HG02970 (cell line): ENCODE data around the gene FCHSD2.
A peak's percentile ranks its signal among the peaks of the same experiment; 100 is the strongest.
"Not testable (repeated sequence)": the region's sequence is repeated elsewhere in the genome, so short reads cannot be mapped to it uniquely, and the experiment has no call there.

Source experiments
- ATAC-seq: cut with Tn5 transposase; IDR thresholded peaks from one replicate; pipeline ENCODE4 v1.9.1; 2021; ENCODE audit warnings: mild to moderate bottlenecking, moderate library complexity, moderate number of reproducible peaks; ENCODE audit not compliant: unreplicated experiment, low FRiP score

Gene FCHSD2

DNA sequence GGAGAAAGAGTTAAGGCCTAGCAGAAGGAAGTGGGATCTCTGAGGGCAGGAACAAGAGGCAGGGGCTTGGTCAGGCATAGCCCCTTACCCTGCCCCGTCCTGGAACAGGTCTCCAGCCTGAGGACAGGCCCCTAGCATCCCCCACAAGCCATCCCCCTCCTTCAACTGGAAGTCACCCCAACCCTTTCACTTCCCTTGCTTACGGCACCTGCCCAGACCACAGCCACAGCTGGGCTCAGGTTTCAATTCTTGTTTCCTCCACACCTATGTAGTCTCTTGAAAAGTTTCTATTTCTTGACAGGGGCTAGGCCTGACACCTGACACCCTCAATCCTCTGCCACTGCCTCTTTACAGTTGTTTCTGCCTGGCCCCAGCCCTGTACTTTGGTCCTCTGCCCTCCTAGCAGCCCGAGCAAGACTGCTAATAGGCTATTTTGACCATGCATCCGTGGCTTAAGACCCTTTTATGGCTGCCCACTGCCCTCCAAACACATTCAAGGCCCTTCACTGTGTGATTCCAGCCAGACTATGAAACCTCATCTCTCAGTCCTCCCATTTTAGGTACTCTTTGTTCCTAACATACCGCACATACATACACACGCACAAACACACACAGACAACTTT is 10.9 kb upstream of the FCHSD2 start:
- ATAC-seq = peak; percentile 47

DNA sequence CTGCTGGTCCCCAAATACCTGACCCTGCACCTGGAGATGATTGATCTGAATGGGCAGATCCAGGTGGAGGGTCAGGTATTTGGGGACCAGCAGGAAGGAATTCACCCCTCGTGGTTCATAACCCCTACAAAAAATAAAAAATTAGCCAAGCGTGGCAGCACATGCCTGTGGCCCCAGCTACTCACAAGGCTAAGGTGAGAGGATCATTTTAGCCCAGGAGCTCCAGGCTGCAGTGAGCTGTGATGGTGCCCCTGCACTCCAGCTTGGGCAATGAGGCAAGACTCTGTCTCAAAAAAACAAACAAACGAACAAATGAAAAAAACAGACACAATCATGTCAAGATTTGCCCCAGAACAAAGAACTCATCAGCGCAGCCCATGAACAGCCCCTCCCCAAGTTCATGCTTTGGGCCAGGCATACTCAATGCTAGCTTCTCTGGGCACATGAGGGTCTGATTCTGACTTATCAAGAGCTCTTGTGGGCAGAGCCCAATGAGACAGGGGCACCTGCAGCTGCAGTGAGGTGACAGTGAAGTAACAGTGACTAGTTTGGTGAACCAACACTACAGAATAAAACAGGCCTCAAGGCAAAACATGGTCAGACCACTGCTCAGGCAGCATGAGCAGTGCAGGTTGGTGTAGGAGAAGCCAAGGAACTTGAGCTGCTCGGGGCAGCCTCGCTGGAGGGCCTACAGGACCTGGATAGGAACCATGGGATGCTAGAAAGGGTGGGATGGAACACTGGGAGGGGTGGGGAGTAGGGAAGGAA is 10.2 kb upstream of the FCHSD2 start:
- ATAC-seq = no peak

DNA sequence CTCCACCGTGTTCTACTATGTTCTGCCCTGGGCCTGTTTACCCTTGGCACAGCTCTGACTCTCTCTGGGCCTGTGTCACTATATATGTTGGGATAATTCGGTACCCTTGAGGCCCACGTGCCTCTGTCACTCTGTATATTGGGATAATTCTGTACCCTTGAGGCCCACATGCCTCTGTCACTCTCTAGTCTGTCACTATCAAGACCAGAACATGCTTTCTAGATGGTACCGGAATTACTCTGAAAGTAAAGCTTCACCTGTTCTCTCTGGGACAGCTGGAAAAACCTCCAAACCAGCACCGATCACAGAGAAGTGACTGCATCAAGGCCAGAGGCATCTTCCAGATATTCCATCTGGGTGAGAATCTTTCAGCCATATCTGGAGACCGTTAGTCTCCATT is 9.3 kb upstream of the FCHSD2 start:
- ATAC-seq = no peak

DNA sequence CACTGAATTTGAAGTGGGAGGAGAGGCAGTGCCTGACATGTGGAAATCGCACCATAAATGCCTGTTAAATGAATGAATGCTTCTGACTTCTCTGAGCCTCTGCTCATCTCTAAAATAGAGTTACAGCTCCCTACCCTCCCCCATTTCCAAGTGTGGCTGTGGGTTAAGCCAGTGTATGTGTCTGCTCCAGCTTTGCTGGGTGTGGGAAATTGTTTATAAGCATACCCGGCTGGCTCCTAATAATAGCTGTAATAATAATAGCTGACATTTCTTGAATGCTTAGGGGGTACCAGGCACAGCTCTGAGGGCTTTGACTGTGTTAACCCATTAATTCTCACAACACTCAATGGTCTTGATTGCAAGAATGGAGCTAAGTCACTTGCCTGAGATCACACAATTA is 7.0 kb upstream of the FCHSD2 start:
- no peak for ATAC-seq

DNA sequence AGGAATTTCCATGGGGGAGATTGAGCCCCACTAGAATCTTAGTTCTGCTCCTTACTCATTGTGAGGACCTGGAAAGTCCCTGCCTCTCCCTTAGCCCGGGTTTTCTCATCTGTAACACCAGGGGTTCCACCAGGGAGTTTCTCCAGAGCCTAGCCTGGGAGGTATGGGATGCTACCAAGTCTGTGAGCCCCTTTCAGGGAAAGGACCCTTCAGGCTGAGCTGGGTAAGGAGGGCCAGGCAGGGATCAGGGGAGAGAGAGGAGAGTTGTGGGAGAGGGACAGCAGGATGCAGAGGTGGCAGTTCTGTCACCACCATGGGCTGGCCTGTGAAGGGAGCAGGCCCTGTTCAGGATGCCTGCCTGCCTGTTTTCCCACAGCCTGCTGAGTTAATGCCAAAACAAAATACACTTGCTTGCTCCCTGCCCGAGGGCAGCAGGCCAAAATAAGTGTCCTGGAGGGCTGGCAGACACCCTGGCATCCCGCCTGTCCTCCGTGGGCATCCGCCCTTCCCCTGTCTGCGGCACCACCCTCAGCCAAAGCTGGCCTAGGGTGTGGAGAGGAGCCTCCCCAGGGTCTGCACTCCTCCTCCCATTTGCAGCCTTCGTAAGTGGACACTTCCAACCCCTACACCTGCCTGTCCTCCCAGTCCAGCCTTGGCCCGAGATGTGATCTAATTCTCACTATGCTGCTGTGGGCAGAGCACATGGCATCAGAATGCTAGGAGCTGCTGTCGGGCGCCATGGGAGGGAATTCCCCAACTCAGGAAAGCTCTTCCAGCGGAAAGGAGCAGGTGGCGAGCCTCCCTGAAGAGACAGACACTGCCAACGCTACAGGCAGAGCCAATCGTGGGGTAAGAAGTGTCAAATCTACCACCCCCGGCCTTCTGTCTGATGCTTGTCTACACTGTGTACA is 5.9 kb upstream of the FCHSD2 start:
- no peak for ATAC-seq

DNA sequence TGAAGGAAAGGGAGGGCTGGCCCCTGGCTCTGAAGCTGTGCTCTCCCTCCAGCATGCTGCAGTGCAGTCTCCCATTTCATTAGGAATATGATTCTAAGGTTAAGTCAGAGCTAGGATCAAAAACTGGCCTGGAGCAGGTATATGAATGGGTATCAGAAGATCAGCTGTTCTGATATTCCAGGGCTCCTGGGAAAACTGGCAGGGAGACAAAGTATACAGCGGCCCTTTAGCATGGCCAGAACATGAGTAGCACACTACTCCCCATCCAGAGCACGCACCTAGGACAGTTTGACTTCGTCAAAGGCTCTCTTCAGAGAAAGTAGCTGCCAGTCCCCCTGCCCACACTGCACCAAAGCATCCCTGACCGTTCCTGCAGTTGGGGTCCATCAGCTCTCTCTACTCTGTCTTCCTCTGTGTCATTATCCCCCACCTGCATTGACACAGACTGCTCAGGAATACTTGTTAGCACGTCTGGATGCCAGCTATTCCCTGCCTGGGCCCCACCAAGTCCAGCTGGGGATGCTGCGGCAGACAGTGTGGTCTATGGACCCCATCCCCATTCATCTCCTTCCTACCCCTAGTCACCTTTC is 4.0 kb upstream of the FCHSD2 start:
- no peak for ATAC-seq

DNA sequence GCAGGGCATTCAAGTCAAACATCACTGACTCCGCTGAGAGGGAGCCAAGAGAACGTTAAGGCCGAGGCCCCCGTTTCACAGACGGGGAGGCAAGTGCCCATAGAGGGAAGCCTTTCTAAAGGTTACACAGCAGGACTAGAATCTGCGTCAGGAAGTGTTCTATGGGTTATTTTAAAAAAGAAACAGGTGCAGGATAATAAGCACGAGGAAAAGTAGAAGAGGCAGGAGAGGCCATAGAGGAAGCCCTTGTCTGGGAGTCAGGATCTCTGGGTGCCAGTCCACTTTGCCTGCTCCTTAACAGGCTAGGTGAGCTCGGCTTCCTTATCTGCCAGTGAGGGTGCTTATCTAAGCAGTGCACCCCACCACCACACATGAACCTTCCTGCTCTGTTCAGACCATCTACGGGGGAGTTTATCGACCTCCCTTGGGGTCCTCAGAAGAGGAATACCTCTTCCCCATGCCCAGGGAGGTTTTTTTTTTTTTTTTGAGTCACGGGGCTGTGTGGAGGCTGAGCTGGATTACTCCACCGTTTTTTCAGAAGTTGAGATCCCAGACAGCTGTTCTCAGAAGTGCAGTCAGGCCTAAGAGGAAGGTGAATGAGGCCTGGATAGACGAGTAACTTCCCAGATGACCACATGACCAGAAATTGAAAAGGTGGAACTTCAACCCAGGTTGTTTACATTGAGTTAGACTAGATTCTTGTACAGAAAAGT is 1.2 kb upstream of the FCHSD2 start:
- ATAC-seq = no peak

DNA sequence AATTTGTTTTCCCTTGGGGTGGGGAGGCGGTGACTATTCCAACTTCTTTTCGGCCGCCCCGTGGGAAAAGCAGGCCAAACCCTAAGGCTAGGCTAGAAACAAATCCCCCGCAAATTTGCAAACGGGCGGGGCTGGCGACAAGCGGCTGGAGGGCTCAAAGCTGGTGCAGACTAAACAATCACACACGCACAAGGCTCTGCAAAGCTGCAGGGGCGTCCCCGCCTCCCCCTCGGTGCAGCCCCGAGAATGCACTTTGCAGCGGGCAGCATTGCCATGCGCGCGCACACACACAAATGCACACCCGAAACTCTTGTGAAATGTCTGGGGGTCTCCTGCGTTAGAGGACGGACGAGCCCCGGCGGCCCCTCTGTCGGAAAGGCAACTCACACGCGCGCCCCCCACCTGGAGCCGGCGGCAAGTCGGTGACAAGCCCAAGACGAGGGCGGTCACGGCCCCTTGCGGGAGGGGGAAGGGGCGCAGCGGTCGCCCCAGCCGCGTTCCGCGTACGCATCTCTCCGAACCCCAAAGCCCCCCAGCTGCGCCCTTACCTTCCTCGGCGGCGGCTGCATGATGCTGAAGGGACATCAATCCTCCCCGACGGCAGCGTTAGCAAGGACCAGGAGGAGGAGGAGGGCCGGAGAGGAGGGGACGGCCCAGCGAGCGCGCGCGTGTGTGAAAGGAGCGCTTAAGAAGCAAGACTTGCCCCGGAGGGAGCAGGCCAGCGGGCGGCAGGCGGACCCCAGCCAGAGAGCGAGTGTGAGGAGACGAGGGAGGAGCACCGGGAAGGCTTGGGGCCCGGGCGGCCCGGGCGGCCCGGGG is 600 bp downstream of the FCHSD2 start:
- ATAC-seq = peak; percentile 5

DNA sequence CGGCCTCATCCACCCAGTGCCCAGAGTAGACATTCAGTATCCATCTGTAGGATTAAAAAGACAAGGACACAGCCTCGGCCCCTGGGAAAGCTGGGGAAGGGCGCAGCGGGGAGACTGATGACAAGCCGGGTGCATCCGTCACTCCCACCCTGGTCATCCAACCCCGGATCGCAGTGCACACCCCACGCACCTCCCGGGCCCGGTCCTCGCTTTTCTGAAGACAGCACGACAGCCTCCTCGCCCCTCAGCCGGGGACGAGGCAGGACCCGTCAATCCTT is 1.1 kb downstream of the FCHSD2 start:
- ATAC-seq = no peak

DNA sequence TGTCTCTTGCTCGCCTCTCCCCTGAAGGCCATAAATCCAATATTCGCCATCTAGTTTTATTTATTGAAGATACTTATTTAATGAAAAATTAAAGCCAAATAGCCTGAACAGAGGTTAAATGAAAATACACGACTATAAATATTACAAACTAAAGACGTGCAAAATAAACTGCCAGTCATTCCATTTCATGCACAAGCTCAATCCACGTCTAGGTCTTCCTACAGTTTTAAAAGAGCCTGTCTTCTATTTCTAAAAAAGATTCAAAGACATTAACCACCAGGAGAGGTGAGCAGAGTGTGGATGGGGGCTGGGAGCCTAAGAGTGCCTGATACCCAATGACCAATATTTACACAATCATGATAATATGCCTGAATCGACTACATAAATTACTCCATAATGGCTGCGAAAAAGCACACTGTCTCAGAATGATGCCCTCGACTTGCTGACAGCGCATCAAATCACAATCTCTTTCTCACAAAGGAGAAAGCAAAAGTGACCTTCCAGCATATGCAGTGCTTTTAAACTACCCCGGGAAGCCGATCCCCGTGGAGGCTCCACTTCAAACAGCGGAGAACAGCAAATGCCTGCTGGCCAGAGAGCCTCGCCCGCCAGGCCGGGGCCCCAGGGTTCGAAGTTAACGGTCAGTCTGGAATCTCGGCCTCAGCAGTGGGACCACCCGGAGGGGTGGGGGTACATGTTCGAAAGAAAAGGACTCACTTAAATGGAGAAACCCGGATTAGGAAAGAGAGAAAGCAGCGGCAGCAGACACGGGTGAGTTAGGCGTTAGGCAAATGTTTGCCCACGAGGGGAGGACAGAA is 1.7 kb downstream of the FCHSD2 start:
- ATAC-seq = no peak

DNA sequence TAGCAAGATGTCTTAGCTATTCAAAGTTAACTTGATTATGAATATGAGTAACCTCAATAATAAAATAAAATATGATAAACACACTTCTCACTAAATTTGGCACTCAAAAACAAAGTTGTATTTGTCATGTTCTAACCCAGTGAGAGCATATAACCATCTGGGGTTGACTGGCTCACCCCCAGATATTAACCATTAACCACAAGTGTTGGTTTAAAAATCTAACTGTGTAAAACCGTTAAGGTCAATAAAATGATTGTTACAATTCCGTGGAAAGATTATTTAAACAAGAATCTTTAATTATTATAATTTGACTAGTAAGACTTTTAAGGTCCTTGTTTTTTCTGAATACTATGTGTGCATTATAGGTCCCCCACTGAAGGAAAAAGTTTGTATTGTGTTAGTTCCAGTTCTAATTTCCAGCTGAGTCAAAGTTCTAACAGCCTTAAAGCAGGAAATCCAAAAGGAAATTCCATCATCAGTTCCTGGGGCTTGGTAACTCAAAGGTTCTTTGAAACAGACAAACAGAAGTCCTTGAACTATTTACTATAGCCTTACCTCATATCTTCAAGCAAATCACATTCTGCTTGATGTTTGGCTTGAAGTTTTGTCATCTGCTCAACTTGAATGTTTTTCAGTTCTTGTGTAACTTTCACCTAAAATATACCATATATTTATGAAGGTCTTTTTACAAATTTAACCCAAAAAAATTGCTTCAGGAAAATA is 2.5 kb downstream of the FCHSD2 start:
- no peak for ATAC-seq

DNA sequence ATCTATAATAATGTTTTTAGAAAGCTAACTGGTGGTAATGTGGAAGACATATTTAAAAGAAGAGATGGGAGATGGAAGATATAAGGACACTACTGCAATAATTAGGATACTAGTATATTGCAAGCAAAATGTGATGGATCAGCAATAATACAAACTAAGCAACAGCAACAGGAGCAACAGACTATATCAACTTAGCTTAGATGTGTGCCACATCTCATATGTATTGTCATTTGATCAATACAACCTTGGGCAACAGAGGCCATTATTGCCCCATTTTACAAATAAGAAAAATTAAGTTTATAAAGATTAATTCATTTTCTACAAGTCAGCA is 4.2 kb downstream of the FCHSD2 start:
- ATAC-seq = no peak

DNA sequence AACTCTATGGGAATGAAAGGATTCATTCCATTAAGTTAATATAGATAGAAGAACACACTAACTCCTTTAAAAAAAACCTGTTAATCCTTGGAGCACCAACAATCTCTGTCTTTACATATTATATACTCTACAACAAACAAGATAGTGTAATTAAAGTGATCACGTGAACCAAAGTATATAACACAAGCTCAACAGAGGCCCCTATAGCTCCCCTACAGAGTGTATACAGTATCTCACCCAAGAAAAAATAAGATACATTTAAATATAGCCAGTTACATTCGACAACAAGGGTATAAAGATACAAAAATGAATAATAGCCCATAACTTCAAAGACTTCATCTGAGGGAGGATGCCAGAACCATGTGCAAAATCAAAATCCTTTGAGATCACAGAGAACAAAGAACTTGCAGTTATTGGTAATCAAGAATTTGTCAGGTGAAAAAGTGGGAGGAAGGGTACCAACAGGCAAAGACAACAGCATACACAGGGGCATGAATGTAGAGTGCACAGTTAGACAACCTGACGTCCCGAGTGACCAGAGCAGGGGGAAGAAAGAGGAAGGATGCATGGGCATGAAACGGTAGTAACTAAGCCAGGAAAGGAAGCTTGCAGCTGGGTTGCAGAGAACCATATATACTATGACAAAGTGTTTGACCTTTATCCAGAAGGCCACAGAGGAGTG is 4.7 kb downstream of the FCHSD2 start:
- no peak for ATAC-seq

DNA sequence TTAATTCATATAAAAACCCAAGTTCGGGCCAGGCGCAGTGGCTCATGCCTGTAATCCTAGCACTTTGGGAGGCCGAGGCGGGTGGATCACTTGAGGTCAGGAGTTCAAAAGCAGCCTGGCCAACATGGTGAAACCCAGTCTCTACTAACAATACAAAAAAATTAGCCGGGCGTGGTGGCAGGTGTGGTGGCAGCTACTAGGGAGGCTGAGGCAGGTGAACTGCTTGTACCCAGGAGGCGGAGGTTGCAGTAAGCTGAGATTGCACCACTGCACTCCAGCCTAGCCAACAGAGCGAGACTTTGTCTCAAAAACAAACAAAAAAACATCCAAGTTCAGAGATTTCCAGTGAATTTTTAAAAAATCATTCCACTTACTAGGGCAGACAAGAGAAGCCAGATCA is 5.4 kb downstream of the FCHSD2 start:
- ATAC-seq = not testable (repeated sequence)

DNA sequence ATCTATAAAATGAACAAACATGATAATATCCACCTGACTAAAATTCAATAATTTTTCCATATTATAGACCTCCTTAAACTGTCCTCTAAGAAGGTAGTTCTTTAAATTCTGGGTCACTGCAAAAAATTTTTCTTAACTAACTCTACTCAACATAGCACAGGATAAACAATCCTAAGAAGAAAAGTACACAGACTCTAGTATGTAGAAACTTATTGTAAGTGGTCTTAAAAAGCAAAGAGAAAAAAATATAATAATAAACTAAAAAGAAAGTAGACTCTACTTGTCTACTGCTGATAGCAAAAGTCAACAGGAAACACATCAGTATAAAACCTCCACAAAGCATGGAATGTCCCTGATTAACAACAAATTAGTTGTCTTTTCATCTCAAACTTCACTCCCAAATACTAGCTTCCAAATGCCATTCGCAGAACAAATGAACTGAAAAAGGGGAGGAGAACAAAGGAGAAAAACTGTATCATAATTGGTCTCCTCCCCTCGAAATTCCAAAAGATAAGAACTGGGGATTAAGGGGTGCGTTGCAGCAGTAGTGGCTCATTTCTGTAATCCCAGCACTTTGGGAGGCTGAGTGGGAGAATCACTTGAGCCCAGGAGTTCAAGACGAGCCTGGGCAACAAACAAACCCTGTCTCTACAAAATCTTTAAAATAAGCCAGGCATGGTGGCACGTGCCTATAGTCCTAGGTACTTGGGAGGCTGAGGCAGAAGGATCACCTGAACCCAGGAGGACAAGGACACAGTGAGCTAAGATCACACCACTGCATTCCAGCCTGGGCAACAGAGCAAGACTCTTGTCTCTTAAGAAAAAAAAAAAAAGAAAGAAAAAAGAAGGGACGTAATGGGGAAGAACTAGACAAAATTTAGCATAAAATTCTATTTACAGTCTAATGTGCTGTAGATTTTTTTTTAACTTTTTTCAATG is 6.5 kb downstream of the FCHSD2 start:
- ATAC-seq = no peak

DNA sequence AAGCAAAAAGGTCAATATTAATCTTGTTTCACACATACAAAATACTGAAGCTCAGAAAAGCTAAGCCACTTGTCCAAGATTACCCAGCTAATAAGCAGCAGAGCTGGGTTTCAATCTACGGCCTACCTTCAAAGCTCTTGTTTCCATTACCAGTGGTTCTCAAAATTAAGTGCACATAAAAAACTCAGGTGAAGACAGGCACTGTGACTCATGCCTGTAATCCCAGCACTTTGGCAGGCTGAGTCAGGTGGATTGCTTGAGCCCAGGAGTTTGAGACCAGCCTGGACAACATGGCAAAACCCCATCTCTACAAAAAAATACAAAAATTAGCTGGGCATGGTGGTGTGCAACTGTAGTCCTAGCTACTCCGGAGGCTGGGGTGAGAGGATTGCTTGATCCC is 9.8 kb downstream of the FCHSD2 start:
- not testable (repeated sequence) for ATAC-seq

DNA sequence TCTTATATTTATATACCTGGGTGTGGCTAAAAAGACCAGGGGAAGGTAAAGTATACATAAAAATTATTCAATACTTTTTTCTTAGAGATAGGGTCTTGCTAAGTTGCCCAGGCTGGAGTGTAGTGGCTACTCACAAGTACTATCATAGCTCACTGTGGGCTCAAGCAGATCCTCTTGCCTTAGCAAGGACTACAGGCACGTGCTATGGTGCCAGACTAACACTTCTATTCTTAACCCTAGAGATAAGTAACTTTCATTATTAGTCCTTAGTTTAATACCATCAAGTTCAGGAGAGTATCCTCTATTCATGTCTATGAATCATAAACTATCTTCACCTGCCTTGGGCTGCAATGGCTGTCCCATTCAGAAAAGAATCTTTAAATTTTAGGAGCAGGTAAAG is 11.9 kb downstream of the FCHSD2 start:
- ATAC-seq = no peak
